DMS153 treated with DMSO at 0.1 percent for 48 hours (cell line): ENCODE results near the gene TCF23.
"Not testable (repeated sequence)": the region's sequence is repeated elsewhere in the genome, so short reads cannot be mapped to it uniquely, and the experiment has no call there.

Source experiments
- DNase-seq: peaks from one replicate; lab custom pipeline; 2025; ENCODE audit not compliant: unreplicated experiment; lab: John Stamatoyannopoulos, UW

The TCF23 gene

DNA sequence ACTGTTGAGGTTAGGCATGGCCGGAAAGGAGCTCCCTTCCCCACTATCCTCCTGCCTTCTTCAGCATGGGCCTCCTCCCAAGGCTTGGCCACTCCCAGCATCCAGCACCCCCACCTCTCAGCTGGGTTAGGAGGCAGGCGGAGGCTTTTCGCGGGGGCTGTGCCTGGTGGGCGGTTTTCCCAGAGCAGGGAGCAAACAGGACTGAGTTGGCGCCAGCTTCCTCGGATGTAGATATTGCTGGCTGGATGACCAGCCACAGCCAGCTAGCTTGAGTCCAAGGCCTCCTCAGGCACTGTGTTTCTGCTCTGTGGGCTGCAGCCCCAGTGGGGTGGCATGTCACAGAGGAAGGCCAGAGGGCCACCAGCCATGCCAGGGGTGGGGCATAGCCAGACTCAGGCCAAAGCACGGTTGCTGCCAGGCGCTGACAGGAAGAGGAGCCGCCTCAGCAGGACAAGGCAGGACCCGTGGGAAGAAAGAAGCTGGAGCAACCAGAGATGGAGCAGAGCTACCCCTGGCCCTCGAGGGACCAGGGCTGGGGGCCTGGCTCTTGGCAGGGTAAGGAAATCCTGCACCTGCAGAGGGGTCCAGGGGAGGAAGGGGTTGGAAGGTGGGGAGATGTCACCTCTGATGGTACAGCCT, at the start of gene TCF23:
Gene TCF23, plus strand, starts transcription at position 204 of the 639 bp plus-strand sequence. Its CDS starts 130 bp downstream, at position 334.
- no peak for DNase-seq

DNA sequence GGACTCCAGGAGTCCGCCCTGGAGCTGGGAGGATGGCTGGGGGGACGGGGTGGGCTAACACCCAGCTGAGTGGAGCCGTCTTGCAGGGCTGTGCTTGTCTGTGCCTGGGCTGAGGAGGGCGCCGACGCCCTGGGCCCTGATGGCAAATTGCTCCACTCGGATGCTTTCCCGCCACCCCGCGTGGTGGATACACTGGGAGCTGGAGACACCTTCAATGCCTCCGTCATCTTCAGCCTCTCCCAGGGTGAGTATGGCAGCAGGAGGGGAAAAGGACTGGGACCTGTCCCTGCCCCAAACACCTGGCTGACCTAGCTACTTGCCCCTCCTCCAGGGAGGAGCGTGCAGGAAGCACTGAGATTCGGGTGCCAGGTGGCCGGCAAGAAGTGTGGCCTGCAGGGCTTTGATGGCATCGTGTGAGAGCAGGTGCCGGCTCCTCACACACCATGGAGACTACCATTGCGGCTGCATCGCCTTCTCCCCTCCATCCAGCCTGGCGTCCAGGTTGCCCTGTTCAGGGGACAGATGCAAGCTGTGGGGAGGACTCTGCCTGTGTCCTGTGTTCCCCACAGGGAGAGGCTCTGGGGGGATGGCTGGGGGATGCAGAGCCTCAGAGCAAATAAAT, 49.4 kb upstream of the TCF23 start:
- no peak for DNase-seq

DNA sequence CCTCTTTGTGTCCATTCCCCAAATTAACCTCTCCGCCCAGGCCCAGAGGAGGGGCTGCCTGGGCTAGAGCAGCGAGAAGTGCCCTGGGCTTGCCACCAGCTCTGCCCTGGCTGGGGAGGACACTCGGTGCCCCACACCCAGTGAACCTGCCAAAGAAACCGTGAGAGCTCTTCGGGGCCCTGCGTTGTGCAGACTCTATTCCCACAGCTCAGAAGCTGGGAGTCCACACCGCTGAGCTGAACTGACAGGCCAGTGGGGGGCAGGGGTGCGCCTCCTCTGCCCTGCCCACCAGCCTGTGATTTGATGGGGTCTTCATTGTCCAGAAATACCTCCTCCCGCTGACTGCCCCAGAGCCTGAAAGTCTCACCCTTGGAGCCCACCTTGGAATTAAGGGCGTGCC, 48.8 kb upstream of the TCF23 start:
- no peak for DNase-seq

DNA sequence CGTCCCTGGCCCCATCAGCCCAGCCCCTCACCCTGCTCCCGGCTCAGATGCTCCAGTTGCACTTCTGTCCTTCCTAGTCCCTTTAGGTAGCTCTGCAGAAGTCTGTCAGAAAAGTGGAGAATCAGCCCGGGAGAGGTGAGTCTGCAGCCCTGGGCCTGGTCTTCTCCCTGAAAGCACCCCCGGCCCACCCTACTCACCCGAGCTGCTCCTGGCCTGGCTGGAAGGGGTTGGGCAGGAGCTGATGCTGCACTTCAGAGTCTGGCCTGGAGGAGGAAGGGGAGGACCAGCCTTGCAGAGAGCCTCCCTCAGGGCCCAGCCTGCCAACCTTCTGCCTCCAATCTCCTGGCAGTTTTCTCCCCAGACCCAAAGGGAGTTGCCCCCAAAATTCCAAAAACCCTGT, 46.5 kb upstream of the TCF23 start:
- no peak for DNase-seq

DNA sequence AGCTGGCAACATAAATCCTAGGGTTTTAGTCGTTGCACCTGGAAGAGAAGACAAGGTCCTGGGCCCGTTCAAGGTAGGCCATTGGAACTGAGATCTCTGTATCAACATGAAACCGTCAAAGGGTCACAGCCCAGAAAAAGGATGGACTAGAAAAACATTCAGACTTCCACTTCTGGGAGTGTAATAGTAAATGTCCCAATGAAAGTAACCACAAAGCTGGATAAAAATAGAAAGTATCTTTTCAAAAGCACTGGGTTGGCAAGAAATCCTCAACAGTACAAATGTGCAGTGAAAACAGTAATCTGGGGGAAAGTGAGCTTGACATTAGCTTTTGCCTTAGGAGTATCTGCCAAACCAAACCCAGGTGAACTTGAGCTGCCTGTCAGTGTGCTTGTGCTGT, 42.8 kb upstream of the TCF23 start:
- DNase-seq: no peak

DNA sequence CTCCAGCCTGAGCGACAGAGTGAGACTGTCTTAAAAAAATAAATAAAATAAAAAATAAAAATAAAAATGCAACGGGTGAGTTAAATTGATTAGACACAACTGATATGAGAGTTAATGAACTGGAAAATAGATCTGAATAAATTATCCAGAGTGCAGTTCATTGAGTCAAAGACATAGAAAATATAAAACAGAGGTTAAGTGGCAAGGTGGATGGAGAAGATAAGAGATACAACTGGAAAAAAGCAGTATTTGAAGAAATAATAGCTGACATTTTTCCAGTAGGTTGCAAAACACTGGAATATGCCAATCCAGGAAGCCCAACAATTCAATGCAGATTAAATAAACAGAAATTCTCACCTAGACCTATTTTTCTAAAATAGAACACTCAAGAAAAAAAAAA, 40.6 kb upstream of the TCF23 start:
- DNase-seq: no peak

DNA sequence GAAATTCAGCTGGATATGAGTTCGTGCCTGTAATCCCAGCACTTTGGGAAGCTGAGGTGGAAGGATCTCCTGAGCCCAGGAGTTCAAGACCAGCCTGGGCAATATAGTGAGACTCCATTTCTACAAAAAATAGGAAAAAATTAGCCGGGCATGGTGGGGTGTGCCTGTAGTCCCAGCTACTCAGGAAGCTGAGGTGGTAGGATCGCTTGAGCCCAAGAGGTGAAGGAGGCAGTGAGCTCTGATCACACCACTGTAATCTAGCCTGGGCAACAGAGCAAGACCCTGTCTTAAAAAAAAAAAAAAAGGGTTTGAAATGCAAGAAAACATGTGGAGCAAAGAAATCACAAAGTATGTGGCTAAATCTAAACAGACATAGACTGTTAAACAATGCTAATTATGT, 39.7 kb upstream of the TCF23 start:
- no peak for DNase-seq

DNA sequence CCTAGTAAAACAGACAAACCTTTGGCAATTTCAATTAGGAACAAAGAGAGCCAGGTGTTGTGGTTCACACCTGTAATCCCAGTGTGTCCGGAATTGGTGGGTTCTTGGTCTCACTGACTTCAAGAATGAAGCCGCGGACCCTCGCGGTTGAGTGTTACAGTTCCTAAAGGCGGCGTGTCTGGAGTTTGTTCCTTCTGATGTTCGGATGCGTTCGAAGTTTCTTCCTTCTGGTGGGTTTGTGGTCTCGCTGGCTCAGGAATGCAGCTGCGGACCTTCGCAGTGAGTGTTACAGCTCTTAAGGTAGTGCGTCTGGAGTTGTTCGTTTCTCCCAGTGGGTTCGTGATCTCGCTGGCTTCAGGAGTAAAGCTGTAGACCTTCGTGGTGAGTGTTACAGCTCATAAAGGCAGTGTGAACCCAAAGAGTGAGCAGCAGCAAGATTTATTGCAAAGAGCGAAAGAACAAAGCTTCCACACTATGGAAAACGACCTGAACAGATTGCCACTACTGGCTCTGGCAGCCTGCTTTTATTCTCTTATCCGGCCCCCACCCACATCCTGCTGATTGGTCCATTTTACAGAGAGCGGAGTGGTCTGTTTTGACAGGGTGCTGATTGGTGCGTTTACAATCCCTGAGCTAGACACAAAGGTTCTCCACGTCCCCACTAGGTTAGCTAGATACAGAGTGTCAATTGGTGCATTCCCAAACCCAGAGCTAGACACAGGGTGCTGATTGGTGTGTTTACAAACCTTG, 38.0 kb upstream of the TCF23 start:
- not testable (repeated sequence) for DNase-seq

DNA sequence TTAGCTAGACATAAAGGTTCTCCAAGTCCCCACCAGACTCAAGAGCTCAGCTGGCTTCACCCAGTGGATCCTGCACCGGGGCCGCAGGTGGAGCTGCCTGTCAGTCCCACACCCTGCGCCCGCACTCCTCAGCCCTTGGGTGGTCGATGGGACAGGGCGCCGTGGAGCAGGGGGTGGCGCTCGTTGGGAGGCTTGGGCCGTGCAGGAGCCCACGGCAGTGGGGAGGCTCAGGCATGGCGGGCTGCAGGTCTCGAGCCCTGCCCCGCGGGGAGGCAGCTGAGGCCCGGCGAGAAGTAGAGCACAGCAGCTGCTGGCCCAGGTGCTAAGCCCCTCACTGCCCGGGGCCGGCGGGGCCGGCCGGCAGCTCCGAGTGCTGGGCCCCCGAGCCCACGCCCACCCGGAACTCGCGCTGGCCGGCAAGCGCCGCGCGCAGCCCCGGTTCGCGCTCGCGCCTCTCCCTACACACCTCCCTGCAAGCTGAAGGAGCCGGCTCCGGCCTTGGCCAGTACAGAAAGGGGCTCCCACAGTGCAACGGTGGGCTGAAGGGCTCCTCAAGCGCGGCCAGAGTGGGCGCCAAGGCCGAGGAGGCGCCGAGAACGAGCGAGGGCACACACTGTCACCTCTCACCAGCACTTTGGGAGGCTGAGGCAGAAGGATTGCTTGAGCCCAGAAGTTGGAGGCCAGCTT, 37.3 kb upstream of the TCF23 start:
- not testable (repeated sequence) for DNase-seq

DNA sequence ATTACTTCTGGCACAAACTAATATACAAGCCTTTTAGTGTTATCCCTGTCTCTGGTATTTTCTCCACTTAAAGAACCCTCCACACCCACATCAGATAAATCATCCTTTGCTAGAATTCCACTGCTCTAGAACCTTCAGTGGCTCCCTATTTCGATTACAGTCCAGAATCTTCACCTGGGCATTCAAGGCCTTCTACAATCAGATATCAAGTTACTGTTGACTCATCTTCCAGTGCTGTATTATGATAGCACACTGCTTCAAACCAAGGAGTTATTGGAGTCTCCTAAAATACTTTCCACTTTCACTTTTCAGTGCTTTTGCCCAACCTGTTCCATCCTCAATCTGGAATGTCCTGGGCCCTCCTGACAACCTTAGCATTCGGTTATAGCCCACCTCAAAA, 33.3 kb upstream of the TCF23 start:
- DNase-seq: no peak

DNA sequence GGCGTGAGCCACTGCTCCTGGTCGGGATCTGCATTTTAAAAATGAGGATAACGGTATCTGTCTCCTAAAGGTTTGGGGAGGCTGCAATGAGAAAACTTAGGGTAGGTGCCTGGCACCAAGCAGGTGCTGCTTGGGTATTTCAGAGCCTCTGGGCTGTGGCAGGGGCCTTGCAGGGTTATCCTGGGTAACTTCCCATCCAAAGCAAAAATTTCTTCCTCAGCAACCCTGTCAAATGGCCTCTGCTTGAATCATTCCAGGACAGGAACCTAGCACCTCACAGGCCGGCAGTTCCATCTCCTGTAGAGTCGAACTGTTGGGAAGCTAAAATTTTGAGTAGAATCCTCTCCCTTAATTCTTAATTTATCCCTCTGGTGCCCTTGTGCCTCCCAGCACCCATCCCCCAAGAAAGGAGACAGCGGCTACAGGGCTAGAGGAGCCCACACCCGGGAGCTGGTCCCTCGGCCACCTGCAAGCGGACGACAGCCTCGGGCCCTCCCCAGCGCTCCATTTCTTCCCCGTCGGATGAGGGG, 30.7 kb upstream of the TCF23 start:
- DNase-seq: no peak

DNA sequence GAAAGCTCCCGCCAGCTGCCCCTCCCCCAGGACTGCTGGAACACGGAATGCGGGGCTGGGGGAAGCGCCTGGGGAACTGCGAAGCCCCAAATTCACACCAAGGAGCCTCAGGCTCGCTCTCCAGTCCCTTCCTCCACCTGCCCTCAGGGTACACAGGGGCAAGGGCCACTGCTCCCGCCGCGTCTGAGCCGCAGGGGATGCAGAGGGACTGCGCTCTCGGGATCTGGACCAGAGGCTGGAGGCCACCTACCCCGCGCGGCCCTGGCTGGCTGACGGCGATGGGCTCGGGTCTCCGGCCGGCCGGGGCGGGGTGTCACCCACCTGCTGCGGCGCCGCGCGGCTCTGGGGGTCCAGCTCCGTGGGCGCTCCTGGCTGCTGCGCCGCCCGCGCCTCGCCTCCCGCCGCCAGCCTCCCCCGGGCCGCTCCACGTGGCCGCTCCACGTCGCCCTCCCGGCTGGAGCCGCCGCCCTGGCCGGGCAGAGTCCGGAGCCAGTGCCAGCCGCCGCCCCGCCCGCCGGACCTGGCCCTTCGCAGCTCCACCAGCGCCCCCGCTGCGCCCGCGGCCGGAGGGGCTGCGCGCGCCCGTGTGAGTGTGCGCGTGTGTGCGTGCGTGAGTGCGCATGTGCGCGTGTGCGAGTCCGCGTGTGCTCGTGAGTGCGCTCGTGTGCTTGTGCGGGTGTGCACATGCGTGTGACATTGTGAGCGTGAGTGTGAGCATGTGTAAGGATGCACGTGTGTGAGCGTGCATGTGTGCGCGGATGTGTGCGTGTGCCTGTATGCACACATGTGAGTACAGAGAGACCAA, 30.1 kb upstream of the TCF23 start, which contains the start of gene CGREF1:
Gene CGREF1, minus strand, starts transcription at position 604 of the 805 bp plus-strand sequence. CDS start 14,762 bp downstream, outside the sequence.
- no peak for DNase-seq

DNA sequence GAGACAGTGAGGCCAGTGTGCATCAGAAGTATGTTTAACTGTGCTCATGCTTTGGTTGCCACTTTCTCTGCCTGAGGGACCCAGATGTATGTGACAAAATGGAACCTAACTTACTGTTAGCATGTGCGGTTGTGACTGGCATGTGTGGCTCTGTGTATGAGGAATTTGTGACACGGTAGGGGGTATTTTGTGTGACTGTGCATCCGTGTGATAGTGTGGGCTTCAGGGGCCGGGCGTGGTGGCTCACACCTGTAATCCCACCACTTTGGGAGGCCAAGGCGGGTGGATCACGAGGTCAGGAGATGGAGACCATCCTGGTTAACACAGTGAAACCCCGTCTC, 29.5 kb upstream of the TCF23 start:
- DNase-seq: not testable (repeated sequence)

DNA sequence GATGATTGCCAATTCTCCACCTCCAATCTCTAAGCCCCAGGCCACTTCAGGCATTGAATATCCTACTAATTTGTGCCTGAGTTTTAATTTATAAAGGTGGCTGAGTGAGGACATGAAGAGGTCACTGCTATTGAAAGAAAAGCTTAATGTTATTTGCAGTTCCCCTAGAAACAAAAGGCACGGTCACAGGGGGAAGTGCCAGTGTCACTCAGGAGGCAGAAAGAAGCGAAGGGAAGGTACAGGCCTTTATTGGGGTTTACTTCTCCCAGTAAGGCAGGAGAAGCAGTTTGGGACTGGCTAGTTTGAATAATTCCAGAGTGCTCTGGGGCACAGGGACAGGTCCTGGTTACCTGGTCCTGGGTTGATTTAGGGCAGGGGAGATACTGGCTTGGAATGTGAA, 26.9 kb upstream of the TCF23 start:
- DNase-seq: no peak

DNA sequence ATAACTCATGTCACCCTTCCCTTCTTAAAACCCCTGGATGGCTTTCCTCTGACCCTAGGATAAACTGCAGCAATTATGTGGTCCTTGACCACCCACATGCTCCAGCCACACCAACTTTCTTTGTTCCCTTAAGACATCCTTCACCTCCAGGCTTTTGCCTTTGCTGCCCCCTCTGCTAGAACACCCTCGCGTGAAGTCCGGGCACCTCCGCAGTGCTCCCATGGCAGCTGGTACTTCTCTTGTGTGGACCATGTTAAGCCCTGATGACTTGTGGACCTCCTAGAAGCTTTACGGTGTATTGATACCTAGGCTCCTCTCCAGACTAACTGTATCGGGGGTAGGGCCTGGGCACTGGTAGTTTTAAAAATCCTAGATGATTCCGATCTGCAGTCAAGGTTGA, 26.0 kb upstream of the TCF23 start:
- no peak for DNase-seq

DNA sequence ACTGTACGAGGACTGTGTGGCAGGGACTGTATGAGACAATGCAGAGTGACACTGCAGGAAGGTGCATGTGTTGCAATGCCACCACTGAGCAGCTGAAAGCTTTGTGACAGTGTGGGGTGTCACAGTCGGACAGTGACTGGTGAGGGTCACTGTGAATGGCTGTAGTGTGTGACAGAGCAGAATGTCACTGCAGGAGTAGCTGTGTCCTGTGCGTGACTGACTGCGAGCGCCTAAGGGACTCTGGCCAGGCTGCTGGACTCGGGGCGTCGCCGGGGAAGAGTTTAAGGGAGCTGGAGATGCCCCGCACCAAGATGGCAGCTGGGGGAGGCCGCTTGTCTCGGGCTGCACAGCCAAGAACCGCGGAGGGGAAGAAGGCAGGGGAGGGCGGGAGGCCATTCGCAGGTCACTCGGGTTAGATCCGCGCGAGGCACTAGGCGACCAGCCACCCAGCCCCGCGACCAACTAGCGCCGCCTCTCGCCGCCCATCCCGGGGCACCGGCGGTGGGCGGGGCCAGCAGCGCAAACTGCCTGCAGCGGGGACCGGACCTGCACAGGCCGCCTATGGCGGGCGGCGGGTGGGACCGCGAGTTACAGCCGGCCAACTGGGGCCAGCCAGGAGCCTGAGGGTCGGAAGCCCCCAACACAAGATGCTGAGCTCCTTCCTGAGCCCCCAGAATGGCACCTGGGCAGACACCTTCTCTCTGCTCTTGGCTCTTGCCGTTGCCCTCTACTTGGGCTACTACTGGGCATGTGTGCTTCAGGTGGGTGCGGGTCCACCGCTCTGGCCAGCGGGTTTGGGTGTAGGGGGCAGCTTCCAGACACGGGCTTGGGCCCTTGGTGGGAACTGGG, 25.3 kb upstream of the TCF23 start, which contains the start of gene ABHD1:
Gene ABHD1, plus strand, starts transcription at position 514 of the 849 bp plus-strand sequence. Its CDS starts 134 bp downstream, at position 648.
- DNase-seq: no peak

DNA sequence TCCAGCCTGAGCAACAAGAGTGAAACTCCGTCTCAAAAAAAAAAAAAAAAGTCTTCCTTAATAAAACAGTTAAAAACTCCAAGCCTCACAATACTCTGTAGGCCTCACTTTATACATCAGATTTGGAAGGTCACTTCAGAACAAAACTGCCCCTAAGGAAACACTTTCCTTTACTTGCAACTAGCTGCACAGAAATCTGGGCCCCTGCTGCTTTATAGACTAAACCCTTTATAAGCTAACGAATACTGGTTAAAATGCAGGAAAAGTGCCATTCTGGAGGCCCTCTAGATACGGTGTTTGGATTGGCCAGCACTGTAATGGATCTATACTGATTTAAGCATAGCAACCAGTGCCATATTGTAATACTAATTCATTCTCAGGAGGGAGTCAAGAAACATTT, 23.7 kb upstream of the TCF23 start:
- no peak for DNase-seq

DNA sequence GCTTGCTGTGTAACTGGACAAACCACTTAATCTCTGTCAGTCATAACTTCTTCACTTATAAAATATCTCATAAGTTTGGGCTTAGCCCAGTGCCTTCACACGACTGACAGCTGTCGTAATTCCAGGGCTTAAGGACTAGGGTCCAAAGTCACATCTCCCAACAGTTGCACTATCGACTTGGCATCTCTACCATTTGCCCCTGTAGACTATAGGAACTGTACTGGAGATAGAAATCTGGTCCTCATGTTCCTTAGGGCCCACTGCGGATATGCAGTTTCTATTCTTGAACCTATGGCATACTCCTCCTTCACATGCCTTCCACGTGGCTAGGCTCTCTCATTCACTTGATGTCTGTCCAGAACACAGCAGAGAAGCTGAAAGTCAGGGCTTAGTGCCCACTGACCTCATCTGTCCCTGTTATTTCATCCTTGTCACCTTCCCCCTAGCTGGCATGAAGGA, 22.5 kb upstream of the TCF23 start:
- no peak for DNase-seq

DNA sequence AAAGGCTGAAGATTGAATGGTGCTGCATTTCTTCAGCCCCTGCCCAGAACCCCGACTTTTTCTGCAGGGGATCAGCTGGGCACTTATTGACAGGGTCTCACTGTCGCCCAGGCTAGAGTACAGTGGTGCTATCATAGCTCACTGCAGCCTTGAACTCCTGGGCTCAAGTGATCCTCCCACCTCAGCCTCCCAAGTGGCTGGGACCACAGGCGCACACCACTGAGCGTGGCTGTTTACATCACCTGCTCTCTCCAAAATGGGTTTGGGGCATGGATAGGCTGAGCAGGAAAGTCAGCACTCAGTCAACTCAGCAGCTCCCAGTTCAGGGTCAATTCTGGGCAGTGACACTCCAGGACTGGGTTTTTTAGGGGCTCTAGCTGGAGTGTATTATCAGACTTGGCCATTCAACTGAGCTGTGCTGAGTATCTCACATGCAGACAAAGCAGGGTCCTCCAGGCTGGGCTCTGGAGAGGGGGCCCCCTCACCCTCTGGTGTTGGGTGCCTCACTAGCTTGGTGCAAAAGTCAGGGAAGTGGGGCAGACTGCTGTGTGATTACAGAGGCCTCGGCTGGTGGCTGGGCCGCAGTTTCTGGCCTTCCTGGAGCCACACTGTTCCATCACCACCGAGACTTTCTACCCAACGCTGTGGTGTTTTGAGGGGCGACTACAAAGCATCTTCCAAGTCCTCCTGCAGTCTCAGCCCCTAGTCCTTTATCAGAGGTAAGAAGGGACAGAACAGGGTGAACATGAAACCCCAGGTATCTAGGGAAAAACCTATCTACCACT, 20.7 kb upstream of the TCF23 start:
- DNase-seq: no peak
